ENCODE results near the gene XPNPEP1.

Gene XPNPEP1

DNA sequence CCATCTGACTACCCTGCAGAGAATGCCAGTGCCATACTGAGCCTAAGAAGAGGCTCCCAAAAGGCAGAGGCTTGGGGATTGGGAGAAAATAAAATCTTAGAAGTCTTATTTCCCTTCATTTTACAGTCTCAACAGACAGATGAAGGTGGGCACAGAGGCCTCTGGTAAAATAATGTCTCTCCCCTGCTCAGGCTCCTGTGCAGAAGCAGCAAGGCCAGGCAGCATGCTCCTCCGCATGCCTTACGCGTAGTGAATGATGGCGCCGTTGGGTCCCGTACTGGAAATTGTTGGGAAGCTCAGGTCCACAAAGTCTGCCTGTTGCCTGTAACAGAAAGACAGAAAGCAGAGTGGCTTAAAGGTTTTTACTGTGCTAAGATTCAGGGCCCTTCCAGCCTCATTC lies 45.8 kb downstream of the XPNPEP1 start:
- no peaks in the 10 kb centered on the region for H3K9me3 ChIP-seq (ENCODE audit: control insufficient read depth, insufficient read depth, low read length)
- no peak for TF ChIP-seq EZH2phosphoT487 (IDR thresholded peaks at IDR 0.05; ENCODE audit: borderline replicate concordance, low read length)
- TF ChIP-seq, protein P1, sequence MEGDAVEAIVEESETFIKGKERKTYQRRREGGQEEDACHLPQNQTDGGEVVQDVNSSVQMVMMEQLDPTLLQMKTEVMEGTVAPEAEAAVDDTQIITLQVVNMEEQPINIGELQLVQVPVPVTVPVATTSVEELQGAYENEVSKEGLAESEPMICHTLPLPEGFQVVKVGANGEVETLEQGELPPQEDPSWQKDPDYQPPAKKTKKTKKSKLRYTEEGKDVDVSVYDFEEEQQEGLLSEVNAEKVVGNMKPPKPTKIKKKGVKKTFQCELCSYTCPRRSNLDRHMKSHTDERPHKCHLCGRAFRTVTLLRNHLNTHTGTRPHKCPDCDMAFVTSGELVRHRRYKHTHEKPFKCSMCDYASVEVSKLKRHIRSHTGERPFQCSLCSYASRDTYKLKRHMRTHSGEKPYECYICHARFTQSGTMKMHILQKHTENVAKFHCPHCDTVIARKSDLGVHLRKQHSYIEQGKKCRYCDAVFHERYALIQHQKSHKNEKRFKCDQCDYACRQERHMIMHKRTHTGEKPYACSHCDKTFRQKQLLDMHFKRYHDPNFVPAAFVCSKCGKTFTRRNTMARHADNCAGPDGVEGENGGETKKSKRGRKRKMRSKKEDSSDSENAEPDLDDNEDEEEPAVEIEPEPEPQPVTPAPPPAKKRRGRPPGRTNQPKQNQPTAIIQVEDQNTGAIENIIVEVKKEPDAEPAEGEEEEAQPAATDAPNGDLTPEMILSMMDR (IDR thresholded peaks at IDR 0.05; ENCODE audit: low read depth, low read length, poor library complexity, severe bottlenecking) = no peak
- no peak overlapping the region for H3K27ac ChIP-seq (ENCODE audit: low read depth, low read length)
- H3K36me3 ChIP-seq (ENCODE audit: control insufficient read depth, low read length) = peaks cover 55% of the 10 kb centered on the region
- no peaks in the 10 kb centered on the region for H3K27me3 ChIP-seq (ENCODE audit: control insufficient read depth, low read length)
- H3K79me2 ChIP-seq (ENCODE audit: control insufficient read depth, low read length) = no peaks in the 10 kb centered on the region
- H3K4me1 ChIP-seq (ENCODE audit: control insufficient read depth, low read length) = no peaks in the 10 kb centered on the region
- no peaks in the 10 kb centered on the region for H3F3A ChIP-seq (ENCODE audit: control insufficient read depth, insufficient read depth)
- no peak overlapping the region for H3K4me2 ChIP-seq (ENCODE audit: low read length)
- H3K9me2 ChIP-seq (replicated peaks; ENCODE audit: control insufficient read depth, low read length) = no peaks in the 10 kb centered on the region
- H3K4me3 ChIP-seq (ENCODE audit: low read length) = no peak overlapping the region
- H4K20me1 ChIP-seq (ENCODE audit: control insufficient read depth, insufficient read depth, low read depth, low read length) = no peaks in the 10 kb centered on the region

DNA sequence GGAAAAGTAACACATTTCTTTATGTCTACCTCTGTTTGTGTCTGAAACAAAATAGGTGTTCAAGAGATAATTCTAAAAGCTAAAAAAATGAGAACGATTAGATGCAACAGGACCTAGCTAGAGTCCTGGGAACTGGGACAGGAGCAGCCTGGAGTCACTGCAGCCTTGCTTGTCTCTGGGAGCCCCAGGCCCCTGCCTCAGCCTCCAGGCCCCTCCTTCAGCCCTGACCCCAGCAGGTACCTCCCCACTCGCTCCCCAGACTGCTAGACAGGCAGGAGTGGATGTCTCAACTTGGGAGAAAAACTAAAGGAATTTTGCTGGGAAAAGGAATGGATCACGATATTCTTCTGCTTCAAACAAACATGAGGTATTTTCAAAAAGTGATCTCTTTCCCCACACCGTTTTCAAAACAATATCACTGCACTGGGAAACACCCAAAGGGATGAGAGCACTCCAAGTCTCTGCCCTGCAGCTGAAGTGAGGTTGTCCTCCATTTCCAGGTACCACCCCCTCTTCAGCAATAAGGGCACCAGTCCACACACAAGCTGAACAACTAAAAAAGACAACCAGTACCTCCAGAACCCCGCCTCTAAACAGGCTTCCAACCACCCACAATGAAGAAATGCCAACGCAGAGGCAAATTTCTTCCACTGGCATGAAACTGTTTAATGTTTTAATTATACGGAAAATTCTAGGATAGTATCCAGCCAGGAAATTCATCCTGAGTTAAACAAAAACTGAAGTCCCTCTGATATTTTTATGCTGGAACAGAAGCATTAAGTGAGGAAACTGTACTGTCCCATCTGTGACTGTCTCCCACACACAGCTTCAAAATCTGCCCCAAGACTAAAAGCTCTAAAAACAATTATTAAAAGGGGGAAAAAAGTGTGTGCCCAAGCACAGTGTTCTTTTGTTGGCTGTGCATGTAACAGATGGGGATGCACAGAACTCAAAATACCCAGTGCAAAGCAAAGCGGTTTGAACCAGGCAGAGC lies 47.2 kb downstream of the XPNPEP1 start:
- H3K36me3 ChIP-seq (ENCODE audit: control insufficient read depth, low read length) = peaks cover 52% of the 10 kb centered on the region
- no peaks in the 10 kb centered on the region for H3F3A ChIP-seq (ENCODE audit: control insufficient read depth, insufficient read depth)
- H3K9me2 ChIP-seq (replicated peaks; ENCODE audit: control insufficient read depth, low read length) = no peaks in the 10 kb centered on the region
- H3K27me3 ChIP-seq (ENCODE audit: control insufficient read depth, low read length) = no peaks in the 10 kb centered on the region
- no peak overlapping the region for H3K4me3 ChIP-seq (ENCODE audit: low read length)
- no peaks in the 10 kb centered on the region for H3K79me2 ChIP-seq (ENCODE audit: control insufficient read depth, low read length)
- no peak overlapping the region for H3K27ac ChIP-seq (ENCODE audit: low read depth, low read length)
- H3K4me1 ChIP-seq (ENCODE audit: control insufficient read depth, low read length) = no peaks in the 10 kb centered on the region
- H4K20me1 ChIP-seq (ENCODE audit: control insufficient read depth, insufficient read depth, low read depth, low read length) = no peaks in the 10 kb centered on the region
- no peak overlapping the region for H3K4me2 ChIP-seq (ENCODE audit: low read length)
- H3K9me3 ChIP-seq (ENCODE audit: control insufficient read depth, insufficient read depth, low read length) = no peaks in the 10 kb centered on the region
- TF ChIP-seq, protein P1 (IDR thresholded peaks at IDR 0.05; ENCODE audit: low read depth, low read length, poor library complexity, severe bottlenecking) = no peak
- no peak for TF ChIP-seq EZH2phosphoT487 (IDR thresholded peaks at IDR 0.05; ENCODE audit: borderline replicate concordance, low read length)

DNA sequence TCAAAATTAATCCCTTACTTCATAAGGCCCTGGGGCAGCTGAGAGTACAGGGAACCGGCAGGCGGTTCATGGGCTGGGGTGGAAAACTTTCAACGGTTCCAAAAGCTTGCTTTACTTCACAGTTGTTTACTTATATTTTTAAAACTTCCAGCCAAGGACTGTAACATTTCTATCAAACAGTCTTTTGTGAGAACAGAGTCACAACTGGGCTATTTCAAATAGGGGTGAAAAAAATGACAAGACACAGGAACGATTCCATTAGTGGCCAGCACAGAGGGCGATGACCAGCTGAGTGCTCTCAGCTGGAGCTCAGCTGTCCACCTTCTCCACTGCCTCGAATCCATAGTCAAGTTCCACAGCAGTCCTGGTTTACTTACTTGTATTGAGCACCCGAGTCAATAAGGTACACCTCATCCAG lies 48.2 kb downstream of the XPNPEP1 start:
- TF ChIP-seq EZH2phosphoT487 (IDR thresholded peaks at IDR 0.05; ENCODE audit: borderline replicate concordance, low read length) = no peak
- TF ChIP-seq, protein P1 (IDR thresholded peaks at IDR 0.05; ENCODE audit: low read depth, low read length, poor library complexity, severe bottlenecking) = no peak
- Histone ChIP-seq H3K4me3 (ENCODE audit: low read length) (no peak overlapping the region), H3K4me1 (ENCODE audit: control insufficient read depth, low read length) (no peaks in the 10 kb centered on the region), H3K27ac (ENCODE audit: low read depth, low read length) (no peak overlapping the region), H3F3A (ENCODE audit: control insufficient read depth, insufficient read depth) (no peaks in the 10 kb centered on the region), H3K9me3 (ENCODE audit: control insufficient read depth, insufficient read depth, low read length) (no peaks in the 10 kb centered on the region), H3K79me2 (ENCODE audit: control insufficient read depth, low read length) (no peaks in the 10 kb centered on the region), H3K9me2 (replicated peaks; ENCODE audit: control insufficient read depth, low read length) (no peaks in the 10 kb centered on the region), H3K4me2 (ENCODE audit: low read length) (no peak overlapping the region), H4K20me1 (ENCODE audit: control insufficient read depth, insufficient read depth, low read depth, low read length) (no peaks in the 10 kb centered on the region), H3K27me3 (ENCODE audit: control insufficient read depth, low read length) (no peaks in the 10 kb centered on the region), H3K36me3 (ENCODE audit: control insufficient read depth, low read length) (peaks cover 49% of the 10 kb centered on the region)

Data from DOHH2 (cell line).